PFSK-1 (cell line): ENCODE results near the gene ATP10A.

Experiments used
- POLR2AphosphoS5 ChIP-seq: IDR thresholded peaks from 2 replicates; pipeline ENCODE4 v1.6.1; 2012; ENCODE audit warnings: low read depth, mild to moderate bottlenecking, control low read depth, low read length, moderate library complexity
- REST ChIP-seq, 2 experiments: IDR thresholded peaks; 2 replicates each; pipeline versions ENCODE4 v1.6.1 to v1.8.0; 2011 to 2012; ENCODE audit warnings: low read depth in 2 of 2, low read length in 2 of 2, control low read depth in 1 of 2, inconsistent platforms in 1 of 2, mild to moderate bottlenecking in 1 of 2, moderate library complexity in 1 of 2; ENCODE audit not compliant: insufficient read depth in 1 of 2
- SIN3A ChIP-seq: IDR thresholded peaks from 2 replicates; pipeline ENCODE4 v1.6.1; 2012; ENCODE audit warnings: mild to moderate bottlenecking, low read length, moderate library complexity, borderline replicate concordance; ENCODE audit not compliant: insufficient read depth

- no peak for TF ChIP-seq REST (IDR thresholded peaks at IDR 0.05; ENCODE audit: insufficient read depth in 1 of 2, low read depth in 2 of 2, low read length in 2 of 2)
- TF ChIP-seq SIN3A = no peak
- TF ChIP-seq POLR2AphosphoS5 = no peak
Observed at GRCh38 chr15:25812073-25812472, 51.1 kb downstream of the ATP10A start.
